WTC11 (cell line): Measurements from ENCODE around the gene NATD1.
A peak's percentile ranks its signal among the peaks of the same experiment; 100 is the strongest.

Source experiments
- CREM ChIP-seq: sonication (generic); formaldehyde crosslinking; IDR thresholded peaks from 2 replicates; pipeline ENCODE4 v1.8.1; 2022; ENCODE audit warnings: mild to moderate bottlenecking, missing genetic modification reagents, moderate library complexity
- CTCF ChIP-seq: fragments of 200-600 bp; IDR thresholded peaks from 2 replicates; pipeline ENCODE4 v1.8.0; 2022; ENCODE audit warnings: antibody characterized with exemption
- ELF4 ChIP-seq: sonication (generic); formaldehyde crosslinking; IDR thresholded peaks from 2 replicates; pipeline ENCODE4 v1.8.1; 2022; ENCODE audit warnings: low read depth, mild to moderate bottlenecking, moderate library complexity, missing genetic modification reagents
- NR3C1 ChIP-seq: sonication (generic); formaldehyde crosslinking; conservative IDR thresholded peaks from 2 replicates; pipeline ENCODE4 v1.8.1; 2023; ENCODE audit warnings: low read depth, mild to moderate bottlenecking, missing genetic modification reagents
- TP53 ChIP-seq: sonication (generic); formaldehyde crosslinking; IDR thresholded peaks from 2 replicates; pipeline ENCODE4 v1.8.1; 2023; ENCODE audit warnings: mild to moderate bottlenecking, missing genetic modification reagents
- TF ChIP-seq, protein P1 (sequence below): sonication (generic); formaldehyde crosslinking; conservative IDR thresholded peaks from 2 replicates; pipeline ENCODE4 v1.8.1; 2023; ENCODE audit warnings: mild to moderate bottlenecking, low read depth, missing genetic modification reagents, moderate library complexity
- TF ChIP-seq, protein P2 (sequence below): sonication (generic); formaldehyde crosslinking; IDR thresholded peaks from 2 replicates; pipeline ENCODE4 v1.8.0; 2022; ENCODE audit warnings: mild to moderate bottlenecking, missing genetic modification reagents

DNA sequence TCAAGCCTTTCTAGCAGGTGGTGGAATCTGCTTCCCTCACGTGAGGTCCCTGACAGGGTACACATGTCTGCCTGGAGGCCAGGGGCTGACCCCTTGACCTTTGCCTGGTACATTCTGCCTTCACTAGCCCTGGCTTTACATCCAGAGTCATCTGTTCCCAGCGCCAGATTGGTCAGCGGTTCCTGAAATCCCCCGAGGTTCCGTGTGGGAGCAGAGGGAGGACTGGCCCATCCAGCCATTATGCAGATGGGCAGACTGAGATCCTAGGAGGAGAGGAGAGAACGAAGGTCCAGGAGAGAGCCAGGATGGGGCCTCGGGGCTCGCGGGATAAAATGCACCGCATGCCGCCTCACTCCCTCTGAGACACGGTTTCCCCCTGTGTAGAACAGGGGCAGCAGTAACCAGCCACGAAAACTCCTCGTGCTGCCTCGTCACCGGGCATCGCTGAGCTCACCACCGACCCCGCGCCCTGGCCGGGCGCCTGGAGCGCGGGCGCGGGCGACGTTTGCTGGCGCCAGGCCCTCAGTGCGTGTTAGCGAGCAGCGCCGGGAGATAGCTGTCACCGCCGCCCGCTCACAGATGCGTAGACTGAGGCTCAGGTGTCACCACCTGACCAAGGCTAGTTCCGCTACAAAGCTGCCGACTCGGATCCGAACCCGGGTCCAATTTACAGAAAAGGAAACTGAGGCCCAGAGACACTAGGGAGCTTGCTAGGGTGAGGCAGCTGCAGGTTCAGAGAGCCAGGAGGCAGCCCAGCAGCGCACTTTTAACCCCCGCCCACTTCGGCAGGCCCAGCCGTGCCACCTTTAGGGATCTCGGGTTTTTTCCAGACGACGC, 30.5 kb upstream of the NATD1 start:
- TF ChIP-seq CTCF = no peak
- no peak for TF ChIP-seq TP53 (CRISPR knock-in tag)
- no peak for TF ChIP-seq CREM
- TF ChIP-seq ELF4 = no peak
- TF ChIP-seq, protein P1, sequence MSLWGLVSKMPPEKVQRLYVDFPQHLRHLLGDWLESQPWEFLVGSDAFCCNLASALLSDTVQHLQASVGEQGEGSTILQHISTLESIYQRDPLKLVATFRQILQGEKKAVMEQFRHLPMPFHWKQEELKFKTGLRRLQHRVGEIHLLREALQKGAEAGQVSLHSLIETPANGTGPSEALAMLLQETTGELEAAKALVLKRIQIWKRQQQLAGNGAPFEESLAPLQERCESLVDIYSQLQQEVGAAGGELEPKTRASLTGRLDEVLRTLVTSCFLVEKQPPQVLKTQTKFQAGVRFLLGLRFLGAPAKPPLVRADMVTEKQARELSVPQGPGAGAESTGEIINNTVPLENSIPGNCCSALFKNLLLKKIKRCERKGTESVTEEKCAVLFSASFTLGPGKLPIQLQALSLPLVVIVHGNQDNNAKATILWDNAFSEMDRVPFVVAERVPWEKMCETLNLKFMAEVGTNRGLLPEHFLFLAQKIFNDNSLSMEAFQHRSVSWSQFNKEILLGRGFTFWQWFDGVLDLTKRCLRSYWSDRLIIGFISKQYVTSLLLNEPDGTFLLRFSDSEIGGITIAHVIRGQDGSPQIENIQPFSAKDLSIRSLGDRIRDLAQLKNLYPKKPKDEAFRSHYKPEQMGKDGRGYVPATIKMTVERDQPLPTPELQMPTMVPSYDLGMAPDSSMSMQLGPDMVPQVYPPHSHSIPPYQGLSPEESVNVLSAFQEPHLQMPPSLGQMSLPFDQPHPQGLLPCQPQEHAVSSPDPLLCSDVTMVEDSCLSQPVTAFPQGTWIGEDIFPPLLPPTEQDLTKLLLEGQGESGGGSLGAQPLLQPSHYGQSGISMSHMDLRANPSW (CRISPR knock-in tag) = no peak
- no peak for TF ChIP-seq NR3C1 (CRISPR knock-in tag)
- TF ChIP-seq, protein P2, sequence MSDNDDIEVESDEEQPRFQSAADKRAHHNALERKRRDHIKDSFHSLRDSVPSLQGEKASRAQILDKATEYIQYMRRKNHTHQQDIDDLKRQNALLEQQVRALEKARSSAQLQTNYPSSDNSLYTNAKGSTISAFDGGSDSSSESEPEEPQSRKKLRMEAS (CRISPR knock-in tag) = peak; percentile 26; the same call in 1 of the 2 replicates
